SK-N-SH treated with all-trans-retinoic acid at 6 μM for 48 hours (cell line): Measurements from ENCODE around the gene ATP2B3.

Source experiments
- ATAC-seq: fragments of 200-7000 bp; cut with Tn5 transposase; 3 replicates; pipeline ENCODE4 v1.9.1; 2020; ENCODE audit warnings: mild to moderate bottlenecking, moderate library complexity
- ARNTL ChIP-seq: fragments of 450-650 bp; formaldehyde crosslinking; IDR thresholded peaks from 2 replicates; pipeline ENCODE4 v1.5.0; 2020; ENCODE audit warnings: low read depth, mild to moderate bottlenecking, moderate library complexity, borderline replicate concordance
- BACH2 ChIP-seq: fragments of 250-450 bp; sonication (Bioruptor Pico); IDR thresholded peaks from 2 replicates; pipeline ENCODE4 v1.9.0; 2021; ENCODE audit warnings: mild to moderate bottlenecking, borderline replicate concordance
- CREB5 ChIP-seq: fragments of 250-450 bp; sonication (Bioruptor Pico); IDR thresholded peaks from 2 replicates; pipeline ENCODE4 v1.5.1; 2020; ENCODE audit warnings: low read depth, mild to moderate bottlenecking, moderate library complexity
- CSDC2 ChIP-seq: fragments of 250-450 bp; sonication (Bioruptor Pico); IDR thresholded peaks from 2 replicates; pipeline ENCODE4 v1.5.0; 2020; ENCODE audit warnings: mild to moderate bottlenecking, moderate library complexity
- ESRRG ChIP-seq: fragments of 250-450 bp; sonication (Bioruptor Pico); IDR thresholded peaks from 2 replicates; pipeline ENCODE4 v1.6.1; 2021; ENCODE audit warnings: mild to moderate bottlenecking
- ISL1 ChIP-seq: fragments of 250-450 bp; sonication (Bioruptor Pico); IDR thresholded peaks from 2 replicates; pipeline ENCODE4 v2.1.2; 2022; ENCODE audit warnings: mild to moderate bottlenecking, moderate library complexity
- PATZ1 ChIP-seq: fragments of 250-450 bp; sonication (Bioruptor Pico); IDR thresholded peaks from 2 replicates; pipeline ENCODE4 v1.8.0; 2020; ENCODE audit warnings: mild to moderate bottlenecking, moderate library complexity, borderline replicate concordance
- POU6F1 ChIP-seq: fragments of 250-450 bp; sonication (Bioruptor Pico); IDR thresholded peaks from 2 replicates; pipeline ENCODE4 v1.8.0; 2021; ENCODE audit warnings: low read depth, mild to moderate bottlenecking, moderate library complexity, borderline replicate concordance
- PPARA ChIP-seq: fragments of 250-450 bp; sonication (Bioruptor Pico); IDR thresholded peaks from 2 replicates; pipeline ENCODE4 v1.5.0; 2020; ENCODE audit warnings: mild to moderate bottlenecking, borderline replicate concordance
- RARB ChIP-seq: fragments of 250-450 bp; sonication (Bioruptor Pico); IDR thresholded peaks from 2 replicates; pipeline ENCODE4 v1.8.0; 2021; ENCODE audit warnings: mild to moderate bottlenecking, moderate library complexity
- SNAI2 ChIP-seq: fragments of 250-450 bp; sonication (Bioruptor Pico); IDR thresholded peaks from 2 replicates; pipeline ENCODE4 v1.5.0; 2020; ENCODE audit warnings: mild to moderate bottlenecking, moderate library complexity
- TCF4 ChIP-seq: fragments of 250-450 bp; sonication (Bioruptor Pico); IDR thresholded peaks from 2 replicates; pipeline ENCODE4 v1.8.0; 2021; ENCODE audit warnings: mild to moderate bottlenecking, moderate library complexity, borderline replicate concordance
- TOX ChIP-seq: fragments of 250-450 bp; sonication (Bioruptor Pico); IDR thresholded peaks from 2 replicates; pipeline ENCODE4 v1.8.0; 2021; ENCODE audit warnings: mild to moderate bottlenecking, moderate library complexity, borderline replicate concordance
- TSHZ2 ChIP-seq: fragments of 250-450 bp; sonication (Bioruptor Pico); IDR thresholded peaks from 2 replicates; pipeline ENCODE4 v1.5.0; 2020; ENCODE audit warnings: mild to moderate bottlenecking, moderate library complexity
- ZFP3 ChIP-seq: fragments of 250-450 bp; sonication (Bioruptor Pico); IDR thresholded peaks from 2 replicates; pipeline ENCODE4 v1.5.0; 2020; ENCODE audit warnings: mild to moderate bottlenecking, moderate library complexity
- ZFP30 ChIP-seq: fragments of 450-650 bp; formaldehyde crosslinking; IDR thresholded peaks from 2 replicates; pipeline ENCODE4 v1.5.0; 2022; ENCODE audit warnings: mild to moderate bottlenecking, moderate library complexity
- ZNF565 ChIP-seq: fragments of 450-650 bp; formaldehyde crosslinking; conservative IDR thresholded peaks from 2 replicates; pipeline ENCODE4 v1.5.0; 2020; ENCODE audit warnings: low read depth, mild to moderate bottlenecking, moderate library complexity
- ZNF8 ChIP-seq: fragments of 450-650 bp; formaldehyde crosslinking; IDR thresholded peaks from 2 replicates; pipeline ENCODE4 v1.5.0; 2020; ENCODE audit warnings: mild to moderate bottlenecking, moderate library complexity

ATP2B3 gene

GRCh38 chrX:153624196-153625091, 107.0 kb downstream of the ATP2B3 start:
- TF ChIP-seq ESRRG (no peak), POU6F1 (CRISPR knock-in tag) (no peak), RARB (no peak), TOX (CRISPR knock-in tag) (no peak), ZNF8 (CRISPR knock-in tag) (no peak), BACH2 (CRISPR knock-in tag) (no peak), ARNTL (CRISPR knock-in tag) (no peak), ZFP3 (CRISPR knock-in tag) (no peak), ZNF565 (CRISPR knock-in tag) (no peak), CSDC2 (CRISPR knock-in tag) (no peak), PATZ1 (CRISPR knock-in tag) (no peak), ISL1 (CRISPR knock-in tag) (no peak), SNAI2 (no peak), TCF4 (CRISPR knock-in tag) (no peak)
- ATAC-seq: no peak

- TF ChIP-seq POU6F1 (CRISPR knock-in tag) (no peak), RARB (no peak)
- no peak for ATAC-seq
Measured at GRCh38 chrX:153625271-153626024, 108.0 kb downstream of the ATP2B3 start.

- TF ChIP-seq CREB5 (CRISPR knock-in tag) (no peak), PPARA (CRISPR knock-in tag) (no peak), ZFP30 (no peak), PATZ1 (CRISPR knock-in tag) (no peak), CSDC2 (CRISPR knock-in tag) (no peak), TOX (CRISPR knock-in tag) (no peak), TSHZ2 (CRISPR knock-in tag) (no peak)
- ATAC-seq: no peak; the same call in 1 of the 3 replicates
Measured at GRCh38 chrX:153626025-153626633, 108.7 kb downstream of the ATP2B3 start.
